Astrocyte (in vitro differentiated cells and primary cell): ENCODE measurements around the gene GABPA. TPM values are rescaled to one million over a fixed set of nuclear protein-coding genes. Genes with fewer than 3 reads are reported as not detected.

Experiments
- DNase-seq: peaks from one replicate; pipeline ENCODE4 v3.0.0-alpha.2; 2010; ENCODE audit warnings: low read depth
- FAIRE-seq: peaks from 2 replicates; lab custom pipeline; 2011; peaks lifted over from hg19 to GRCh38; lab: Jason Lieb, UNC
- H2AFZ ChIP-seq: 2 replicates; pipeline ENCODE4 v1.6.0; 2012; ENCODE audit warnings: low read depth, low read length, inconsistent platforms
- H3K27ac ChIP-seq: 2 replicates; pipeline ENCODE4 v1.5.1; 2011; ENCODE audit warnings: low read depth, low read length, inconsistent platforms
- H3K27me3 ChIP-seq: 2 replicates; pipeline ENCODE4 v1.6.0; 2011; ENCODE audit warnings: low read length, inconsistent platforms; ENCODE audit not compliant: insufficient read depth
- H3K36me3 ChIP-seq: 2 replicates; pipeline ENCODE4 v1.5.1; 2011; ENCODE audit warnings: low read length, inconsistent platforms; ENCODE audit not compliant: insufficient read depth
- H3K4me1 ChIP-seq: 2 replicates; pipeline ENCODE4 v1.5.1; 2011; ENCODE audit warnings: low read length, inconsistent platforms; ENCODE audit not compliant: insufficient read depth
- H3K4me2 ChIP-seq: 2 replicates; pipeline ENCODE4 v1.6.0; 2012; ENCODE audit warnings: low read length, inconsistent platforms
- H3K4me3 ChIP-seq: 2 replicates; pipeline ENCODE4 v1.5.1; 2011; ENCODE audit warnings: low read depth, mild to moderate bottlenecking, low read length, inconsistent platforms; ENCODE audit not compliant: insufficient read depth
- H3K79me2 ChIP-seq: 2 replicates; pipeline ENCODE4 v1.6.0; 2012; ENCODE audit warnings: mild to moderate bottlenecking, low read length, inconsistent platforms; ENCODE audit not compliant: insufficient read depth
- H3K9ac ChIP-seq: 2 replicates; pipeline ENCODE4 v1.6.0; 2012; ENCODE audit warnings: mild to moderate bottlenecking, low read length, inconsistent platforms
- H3K9me3 ChIP-seq: 2 replicates; pipeline ENCODE4 v1.5.1; 2012; ENCODE audit warnings: low read depth, mild to moderate bottlenecking, low read length, inconsistent platforms; ENCODE audit not compliant: insufficient read depth
- H4K20me1 ChIP-seq: 2 replicates; pipeline ENCODE4 v1.6.0; 2012; ENCODE audit warnings: low read length, inconsistent platforms; ENCODE audit not compliant: insufficient read depth
- H3K27ac Mint-ChIP-seq: one replicate; pipeline ENCODE4 v1.8.0; 2021; ENCODE audit warnings: mild to moderate bottlenecking, mixed read lengths; ENCODE audit not compliant: unreplicated experiment
- H3K27me3 Mint-ChIP-seq: one replicate; pipeline ENCODE4 v1.8.0; 2021; ENCODE audit warnings: low read depth, mixed read lengths; ENCODE audit not compliant: unreplicated experiment
- H3K36me3 Mint-ChIP-seq: one replicate; pipeline ENCODE4 v1.8.0; 2021; ENCODE audit warnings: low read depth, mixed read lengths; ENCODE audit not compliant: unreplicated experiment
- H3K4me1 Mint-ChIP-seq: one replicate; pipeline ENCODE4 v1.8.0; 2021; ENCODE audit warnings: low read depth, mixed read lengths; ENCODE audit not compliant: unreplicated experiment
- H3K4me3 Mint-ChIP-seq: one replicate; pipeline ENCODE4 v1.8.0; 2021; ENCODE audit warnings: mild to moderate bottlenecking, moderate library complexity, mixed read lengths; ENCODE audit not compliant: unreplicated experiment
- H3K9me3 Mint-ChIP-seq: one replicate; pipeline ENCODE4 v1.8.0; 2021; ENCODE audit warnings: mild to moderate bottlenecking, mixed read lengths; ENCODE audit not compliant: unreplicated experiment
- CTCF ChIP-seq: IDR thresholded peaks from 2 replicates; pipeline ENCODE4 v1.5.1; 2011; ENCODE audit warnings: low read depth, mild to moderate bottlenecking, inconsistent platforms, low read length, moderate library complexity; ENCODE audit not compliant: insufficient read depth
- EZH2 ChIP-seq: IDR thresholded peaks from 2 replicates; pipeline ENCODE4 v1.6.1; 2012; ENCODE audit warnings: mild to moderate bottlenecking, low read length, inconsistent platforms; ENCODE audit not compliant: insufficient read depth
- total RNA-seq: library from RNA; stranded (reverse); gene quantifications from 2 replicates; pipeline ENCODE4 v1.2.1, GENCODE V29; 2021

GABPA gene
- total RNA-seq, 1 donor from 2014 or later, result 23.6 TPM

- Mint-ChIP-seq H3K27ac (no peak overlapping the region), H3K4me3 (no peak overlapping the region), H3K36me3 (peaks cover 5% of the 10 kb centered on the region), H3K9me3 (no peaks in the 10 kb centered on the region), H3K27me3 (no peaks in the 10 kb centered on the region), H3K4me1 (no peaks in the 10 kb centered on the region)
- Histone ChIP-seq H3K9ac (no peak overlapping the region), H3K4me2 (no peak overlapping the region), H3K27ac (no peak overlapping the region), H3K4me3 (no peak overlapping the region), H2AFZ (no peak overlapping the region), H3K27me3 (no peaks in the 10 kb centered on the region), H3K79me2 (no peaks in the 10 kb centered on the region), H3K9me3 (no peaks in the 10 kb centered on the region), H4K20me1 (no peaks in the 10 kb centered on the region), H3K36me3 (peaks cover 22% of the 10 kb centered on the region), H3K4me1 (no peaks in the 10 kb centered on the region)
- no peak for DNase-seq
- no peak for TF ChIP-seq CTCF
- TF ChIP-seq EZH2, result no peak
- no peak for FAIRE-seq
Observed at GRCh38 chr21:25760061-25760460, 25.3 kb downstream of the GABPA start.

DNA sequence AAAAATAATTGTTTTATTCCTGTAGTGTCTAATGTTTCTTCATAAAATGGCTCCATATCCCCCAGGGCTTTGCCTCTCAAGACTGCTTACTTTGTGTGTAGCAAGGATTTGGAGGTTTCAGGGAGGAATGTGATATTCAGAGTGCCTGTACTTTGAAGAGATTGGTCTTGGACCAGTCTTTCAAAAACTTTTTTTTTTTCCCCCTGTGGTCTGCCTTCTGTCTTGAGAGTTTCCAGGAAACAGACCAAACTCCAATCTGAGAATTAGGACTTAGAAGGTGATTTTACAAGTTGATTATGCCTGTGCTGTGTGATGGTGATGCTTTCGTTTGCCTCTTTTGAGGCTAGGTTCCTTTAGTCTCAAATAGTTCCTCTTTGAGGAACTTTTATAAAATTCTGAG lies 25.9 kb downstream of the GABPA start:
- DNase-seq, result no peak
- Mint-ChIP-seq H3K27me3 (no peaks in the 10 kb centered on the region), H3K36me3 (peaks cover 5% of the 10 kb centered on the region), H3K4me3 (no peak overlapping the region), H3K27ac (no peak overlapping the region), H3K9me3 (no peaks in the 10 kb centered on the region), H3K4me1 (no peaks in the 10 kb centered on the region)
- Histone ChIP-seq H3K4me3 (no peak overlapping the region), H2AFZ (no peak overlapping the region), H4K20me1 (no peaks in the 10 kb centered on the region), H3K27ac (no peak overlapping the region), H3K79me2 (no peaks in the 10 kb centered on the region), H3K36me3 (peaks cover 24% of the 10 kb centered on the region), H3K9ac (no peak overlapping the region), H3K27me3 (no peaks in the 10 kb centered on the region), H3K4me2 (no peak overlapping the region), H3K9me3 (no peaks in the 10 kb centered on the region), H3K4me1 (no peaks in the 10 kb centered on the region)
- FAIRE-seq, result no peak
- TF ChIP-seq EZH2 (no peak), CTCF (no peak)

DNA sequence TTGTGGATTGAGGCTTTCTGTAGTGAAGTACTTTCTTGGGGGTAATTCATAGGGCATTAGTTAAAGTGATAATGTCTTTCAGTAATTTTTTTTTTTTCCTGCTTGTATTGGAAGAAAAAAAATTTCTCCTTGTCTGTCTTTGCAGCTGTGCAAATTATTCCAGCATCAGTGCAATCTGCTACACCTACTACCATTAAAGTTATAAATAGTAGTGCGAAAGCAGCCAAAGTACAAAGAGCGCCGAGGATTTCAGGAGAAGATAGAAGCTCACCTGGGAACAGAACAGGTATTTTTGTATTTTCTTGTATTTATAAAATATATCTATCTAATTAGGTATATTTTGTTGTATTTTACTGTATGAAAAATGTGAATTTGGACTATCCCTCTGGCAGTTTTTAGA lies 29.3 kb downstream of the GABPA start:
- Histone ChIP-seq H3K4me2 (no peak overlapping the region), H2AFZ (no peak overlapping the region), H3K36me3 (peaks cover 16% of the 10 kb centered on the region), H3K9ac (no peak overlapping the region), H3K4me3 (no peak overlapping the region), H3K4me1 (no peaks in the 10 kb centered on the region), H3K27me3 (no peaks in the 10 kb centered on the region), H3K27ac (no peak overlapping the region), H3K79me2 (no peaks in the 10 kb centered on the region), H4K20me1 (no peaks in the 10 kb centered on the region), H3K9me3 (no peaks in the 10 kb centered on the region)
- DNase-seq, result no peak
- no peaks in the 10 kb centered on the region for H3K27me3 Mint-ChIP-seq
- H3K36me3 Mint-ChIP-seq, result peaks cover 3% of the 10 kb centered on the region
- no peaks in the 10 kb centered on the region for H3K4me1 Mint-ChIP-seq
- TF ChIP-seq EZH2 (no peak), CTCF (no peak)
- no peak overlapping the region for H3K4me3 Mint-ChIP-seq
- H3K9me3 Mint-ChIP-seq, result no peaks in the 10 kb centered on the region
- no peak overlapping the region for H3K27ac Mint-ChIP-seq
- FAIRE-seq, result no peak
